Naive B cell (primary cell): Measurements from ENCODE around the gene GYPC. TPM values are rescaled to one million over a fixed set of nuclear protein-coding genes. Genes with fewer than 3 reads are reported as not detected.

ENCODE experiments used
- ATAC-seq, 2 donors: fragments of 150-1000 bp; cut with Tn5 transposase; 2 replicates each; pipeline ENCODE4 v1.10.0; 2021; ENCODE audit warnings: low read depth in 2 of 2, mild to moderate bottlenecking in 2 of 2, moderate library complexity in 2 of 2
- DNase-seq: peaks from one replicate; pipeline ENCODE4 v3.0.0; 2022
- H3K27ac Mint-ChIP-seq, 6 donors: one replicate each; pipeline ENCODE4 v1.8.0; 2020 to 2022; ENCODE audit warnings: mild to moderate bottlenecking in 6 of 6, mixed read lengths in 6 of 6, moderate library complexity in 5 of 6, inconsistent platforms in 2 of 6
- H3K27me3 Mint-ChIP-seq, 3 donors: one replicate each; pipeline ENCODE4 v1.8.0; 2021 to 2022; ENCODE audit warnings: mixed read lengths in 3 of 3, mild to moderate bottlenecking in 1 of 3
- H3K36me3 Mint-ChIP-seq, 2 donors: one replicate each; pipeline ENCODE4 v1.8.0; 2020 to 2022; ENCODE audit warnings: mixed read lengths in 2 of 2, inconsistent platforms in 1 of 2, mild to moderate bottlenecking in 1 of 2
- H3K4me1 Mint-ChIP-seq, 3 donors: one replicate each; pipeline ENCODE4 v1.8.0; 2020 to 2022; ENCODE audit warnings: mixed read lengths in 3 of 3, inconsistent platforms in 1 of 3, mild to moderate bottlenecking in 1 of 3, moderate library complexity in 1 of 3
- H3K4me3 Mint-ChIP-seq, 8 donors: one replicate each; pipeline ENCODE4 v1.8.0; 2020 to 2022; ENCODE audit warnings: mild to moderate bottlenecking in 8 of 8, mixed read lengths in 8 of 8, moderate library complexity in 8 of 8, inconsistent platforms in 2 of 8
- H3K9me3 Mint-ChIP-seq, 7 donors: one replicate each; pipeline ENCODE4 v1.8.0; 2020 to 2022; ENCODE audit warnings: mixed read lengths in 7 of 7, mild to moderate bottlenecking in 5 of 7, inconsistent platforms in 2 of 7, moderate library complexity in 1 of 7
- polyA plus RNA-seq, 6 donors: library from polyadenylated mRNA; unstranded; fragments of 300-500 nt; fragmentation: Illumina TruSeq; gene quantifications; one replicate each; pipeline ENCODE4 v1.2.3, GENCODE V29; 2021; ENCODE audit warnings: low read depth in 6 of 6

GYPC gene
- polyA plus RNA-seq, 6 donors from 2014 or later: 110 to 134 (median 116) TPM

- Mint-ChIP-seq H3K27me3 (peaks cover 0 to 9% (median 8%) of the 10 kb centered on the region in 3 donors), H3K36me3 (no peaks in the 10 kb centered on the region), H3K4me1 (no peaks in the 10 kb centered on the region), H3K4me3 (no peak overlapping the region), H3K27ac (no peak overlapping the region), H3K9me3 (peaks cover 0 to 13% (median 1%) of the 10 kb centered on the region in 7 donors)
- DNase-seq (no peak), ATAC-seq (no peak)
Measured at GRCh38 chr2:126744640-126745039, 88.7 kb downstream of the GYPC start.

Other genes with a start within 250 kb of the GYPC start
- gene TEX51, start 242.7 kb downstream of the GYPC start, polyA plus RNA-seq: not detected